Left renal pelvis (tissue), 4 donors: ENCODE data around the gene PYGO1. TPM values are rescaled to one million over a fixed set of nuclear protein-coding genes. Genes with fewer than 3 reads are reported as not detected.
A peak's percentile ranks its signal among the peaks of the same experiment; 100 is the strongest.
"Not testable (repeated sequence)": the region's sequence is repeated elsewhere in the genome, so short reads cannot be mapped to it uniquely, and the experiment has no call there.

Source experiments
- DNase-seq, 4 donors: peaks; one replicate each; pipeline ENCODE4 v3.0.0-alpha.2; 2013; ENCODE audit warnings: low read depth in 4 of 4, low spot score in 3 of 4
- polyA plus RNA-seq, 4 donors: library from polyadenylated mRNA; unstranded; fragments of 120-200 nt; gene quantifications; one replicate each; pipeline ENCODE4 v1.2.1, GENCODE V29; 2013; ENCODE audit not compliant: insufficient read length in 4 of 4

PYGO1 gene, protein sequence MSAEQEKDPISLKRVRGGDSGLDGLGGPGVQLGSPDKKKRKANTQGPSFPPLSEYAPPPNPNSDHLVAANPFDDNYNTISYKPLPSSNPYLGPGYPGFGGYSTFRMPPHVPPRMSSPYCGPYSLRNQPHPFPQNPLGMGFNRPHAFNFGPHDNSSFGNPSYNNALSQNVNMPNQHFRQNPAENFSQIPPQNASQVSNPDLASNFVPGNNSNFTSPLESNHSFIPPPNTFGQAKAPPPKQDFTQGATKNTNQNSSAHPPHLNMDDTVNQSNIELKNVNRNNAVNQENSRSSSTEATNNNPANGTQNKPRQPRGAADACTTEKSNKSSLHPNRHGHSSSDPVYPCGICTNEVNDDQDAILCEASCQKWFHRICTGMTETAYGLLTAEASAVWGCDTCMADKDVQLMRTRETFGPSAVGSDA
- polyA plus RNA-seq: 10 to 100 TPM; 15.4 to 22.3 (median 17.6) TPM

GRCh38 chr15:55588070-55588814 is at the start of gene PYGO1:
Gene PYGO1 (minus strand): TSS chr15:55588345. CDS start chr15:55587883, 462 bp downstream.
- DNase-seq: peak in 3 of 4 donors; percentile 50 to 61 (median 50)

GRCh38 chr15:55637086-55637485 is 48.9 kb upstream of the PYGO1 start:
- no peak for DNase-seq

- no peak for DNase-seq
These were observed 45.6 kb upstream of the PYGO1 start for GRCh38 chr15:55633731-55634130.

GRCh38 chr15:55632434-55632833 is 44.3 kb upstream of the PYGO1 start:
- DNase-seq: no peak

DNA sequence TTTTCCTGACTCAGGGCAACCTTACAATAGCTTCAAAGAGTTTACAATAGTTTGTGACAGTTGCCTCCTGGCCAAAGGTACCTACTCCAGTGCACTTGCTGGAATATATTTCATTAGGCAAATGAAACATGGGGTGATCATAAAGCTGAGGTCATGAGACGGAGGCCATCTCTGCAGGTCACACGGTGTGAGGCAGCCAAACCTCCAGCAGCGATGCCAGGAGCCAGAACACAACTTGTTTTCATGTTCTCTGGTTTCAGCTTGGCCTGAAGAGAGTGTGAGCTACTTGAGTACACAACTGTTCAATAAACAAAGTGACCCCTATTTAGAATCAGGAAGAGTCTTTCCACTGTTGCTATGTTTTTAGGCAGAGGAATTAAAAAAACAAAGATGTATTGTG is 42.7 kb upstream of the PYGO1 start:
- no peak for DNase-seq

DNA sequence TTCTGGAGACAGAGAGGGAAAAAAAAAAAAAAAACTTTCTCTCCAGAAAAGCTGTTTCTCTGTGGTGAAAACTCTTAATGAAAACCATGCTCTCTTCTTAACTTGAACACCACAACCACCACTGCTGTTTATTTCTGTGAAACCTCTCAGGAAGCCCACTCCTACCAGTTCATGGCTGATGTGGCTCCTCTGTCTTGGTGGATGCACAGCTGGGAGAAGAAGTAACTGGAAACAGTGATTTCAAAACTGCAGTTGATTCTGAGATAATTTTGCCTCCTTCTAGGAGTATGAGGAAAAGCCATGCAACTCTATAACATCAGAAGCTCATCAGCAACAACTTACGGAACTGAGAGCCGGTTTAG is 40.2 kb upstream of the PYGO1 start:
- no peak for DNase-seq

DNA sequence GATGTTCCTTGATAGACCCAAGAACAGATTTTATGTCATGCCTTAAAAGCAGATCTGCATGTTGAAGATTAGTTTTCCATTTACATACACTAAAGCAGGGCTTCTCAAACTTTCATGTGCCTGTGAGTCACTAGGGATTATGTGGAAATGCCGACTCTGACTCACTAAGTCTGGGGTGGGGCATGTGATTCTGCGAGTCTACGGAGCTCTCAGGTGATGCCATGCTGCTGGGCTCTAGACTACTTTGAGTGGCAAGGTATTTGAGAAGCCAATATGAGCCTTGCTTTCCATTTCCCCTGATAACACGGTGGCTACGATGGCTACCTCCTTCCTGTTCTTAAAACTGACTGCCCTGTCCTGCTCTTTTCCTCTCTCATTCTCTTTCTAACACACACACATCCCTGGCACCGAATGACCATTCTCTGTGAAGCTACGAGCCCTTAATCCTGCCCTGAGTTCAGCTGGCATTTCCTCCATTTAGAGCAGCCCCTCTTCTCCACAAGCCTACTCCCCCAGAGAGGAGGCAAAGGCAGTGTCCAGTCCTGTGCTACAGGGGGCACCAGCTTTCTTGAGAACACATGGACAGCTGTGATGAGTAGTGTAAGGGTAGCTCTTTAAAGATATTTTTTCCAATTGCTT is 39.7 kb upstream of the PYGO1 start:
- DNase-seq: no peak

GRCh38 chr15:55619783-55620182 is 31.6 kb upstream of the PYGO1 start:
- no peak for DNase-seq

- DNase-seq: no peak
These were observed 30.2 kb upstream of the PYGO1 start for GRCh38 chr15:55618387-55618786.

GRCh38 chr15:55615445-55615844 is 27.3 kb upstream of the PYGO1 start:
- no peak for DNase-seq

DNA sequence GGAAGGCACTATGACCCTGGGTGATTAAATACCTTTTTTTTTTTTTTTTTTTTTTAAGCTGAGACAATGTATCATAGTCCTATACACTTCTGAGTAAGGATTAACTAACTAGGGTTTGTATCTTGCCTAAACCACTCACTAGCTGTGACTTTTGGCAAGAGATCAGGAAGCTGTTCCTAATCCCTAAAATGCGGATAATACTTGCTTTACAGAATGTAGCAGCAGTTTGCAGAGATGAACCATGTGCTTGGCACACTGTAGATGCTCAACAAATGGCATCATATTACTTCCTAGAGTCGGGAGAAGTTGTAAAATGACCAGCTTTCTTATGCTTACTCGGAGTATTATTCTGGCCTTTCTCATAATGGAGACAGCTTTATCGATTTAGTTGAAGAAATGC is 25.6 kb upstream of the PYGO1 start:
- no peak for DNase-seq

- DNase-seq: no peak
These were observed 18.1 kb upstream of the PYGO1 start for GRCh38 chr15:55606214-55606613.

- no peak for DNase-seq
These were observed 13.2 kb upstream of the PYGO1 start for GRCh38 chr15:55601374-55601773.

GRCh38 chr15:55599439-55599838 is 11.3 kb upstream of the PYGO1 start:
- DNase-seq: no peak

GRCh38 chr15:55593019-55593418 is 4.9 kb upstream of the PYGO1 start:
- not testable (repeated sequence) for DNase-seq

GRCh38 chr15:55590788-55591187 is 2.6 kb upstream of the PYGO1 start:
- DNase-seq: no peak

DNA sequence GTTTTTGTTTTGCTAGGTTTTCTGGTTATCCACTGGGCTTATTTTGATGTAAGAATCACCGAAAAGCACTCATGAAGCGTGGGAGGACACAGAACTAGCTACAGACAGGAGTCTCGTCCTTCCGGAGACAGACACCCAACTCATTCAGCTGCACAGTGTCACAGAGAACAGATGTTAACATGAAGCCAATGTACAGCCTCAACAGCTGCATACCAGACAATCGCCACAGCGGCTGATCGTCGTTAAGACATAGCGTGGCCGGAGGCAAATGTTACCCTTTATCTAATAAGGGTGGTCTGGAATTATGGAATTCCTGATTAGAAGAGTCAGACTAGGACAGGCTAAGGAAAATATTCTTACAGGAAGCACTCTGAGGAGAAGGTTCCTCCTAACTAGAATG is 1.1 kb upstream of the PYGO1 start:
- DNase-seq: peak in 1 of 4 donors; percentile 8

- DNase-seq: peak in 1 of 4 donors; percentile 41
These were observed 620 bp upstream of the PYGO1 start for GRCh38 chr15:55588815-55589115.

GRCh38 chr15:55587321-55588069 is 650 bp downstream of the PYGO1 start:
- DNase-seq: peak in 1 of 4 donors; percentile 40

GRCh38 chr15:55586808-55587207 is 1.3 kb downstream of the PYGO1 start:
- no peak for DNase-seq

DNA sequence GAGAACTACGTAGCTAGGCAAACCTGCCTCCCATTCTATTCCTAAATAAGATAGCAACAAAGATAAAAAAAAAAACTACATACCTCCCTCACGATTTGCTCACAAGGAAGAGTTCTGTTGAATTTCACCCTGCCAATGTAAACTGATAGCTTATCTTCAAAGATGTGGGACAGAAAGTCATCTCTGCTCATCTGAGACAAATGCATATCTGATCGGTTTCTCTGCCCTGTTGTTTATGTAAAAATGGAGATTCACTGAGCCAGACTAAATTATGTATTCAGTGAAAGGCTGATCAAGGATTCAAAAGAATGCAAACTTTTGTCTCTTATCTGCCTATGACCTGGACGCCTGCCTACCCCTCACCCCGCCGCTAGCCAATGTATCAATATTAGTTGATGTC is 11.2 kb downstream of the PYGO1 start:
- DNase-seq: no peak
